ENCODE data around the gene TEK. TPM values are rescaled to one million over a fixed set of nuclear protein-coding genes. Genes with fewer than 3 reads are reported as not detected.

TEK gene
- total RNA-seq, 3 donors from 2014 or later (not counting 1 experiment from before 2014, with no cell fraction given) = not detected

GRCh38 chr9:27209034-27209433, 100.0 kb downstream of the TEK start:
- Mint-ChIP-seq H3K9me3 (peaks cover 0 to 2% of the 10 kb centered on the region in 2 donors), H3K36me3 (no peaks in the 10 kb centered on the region), H3K4me1 (no peaks in the 10 kb centered on the region), H3K27ac (no peak overlapping the region), H3K4me3 (no peak overlapping the region), H3K27me3 (ENCODE audit: low read depth in 2 of 2) (no peaks in the 10 kb centered on the region)
- no peaks in the 10 kb centered on the region for H3K9me3 ChIP-seq (ENCODE audit: control insufficient read depth, insufficient read depth, low read length)
- no peak for ATAC-seq
- TF ChIP-seq, protein P1, sequence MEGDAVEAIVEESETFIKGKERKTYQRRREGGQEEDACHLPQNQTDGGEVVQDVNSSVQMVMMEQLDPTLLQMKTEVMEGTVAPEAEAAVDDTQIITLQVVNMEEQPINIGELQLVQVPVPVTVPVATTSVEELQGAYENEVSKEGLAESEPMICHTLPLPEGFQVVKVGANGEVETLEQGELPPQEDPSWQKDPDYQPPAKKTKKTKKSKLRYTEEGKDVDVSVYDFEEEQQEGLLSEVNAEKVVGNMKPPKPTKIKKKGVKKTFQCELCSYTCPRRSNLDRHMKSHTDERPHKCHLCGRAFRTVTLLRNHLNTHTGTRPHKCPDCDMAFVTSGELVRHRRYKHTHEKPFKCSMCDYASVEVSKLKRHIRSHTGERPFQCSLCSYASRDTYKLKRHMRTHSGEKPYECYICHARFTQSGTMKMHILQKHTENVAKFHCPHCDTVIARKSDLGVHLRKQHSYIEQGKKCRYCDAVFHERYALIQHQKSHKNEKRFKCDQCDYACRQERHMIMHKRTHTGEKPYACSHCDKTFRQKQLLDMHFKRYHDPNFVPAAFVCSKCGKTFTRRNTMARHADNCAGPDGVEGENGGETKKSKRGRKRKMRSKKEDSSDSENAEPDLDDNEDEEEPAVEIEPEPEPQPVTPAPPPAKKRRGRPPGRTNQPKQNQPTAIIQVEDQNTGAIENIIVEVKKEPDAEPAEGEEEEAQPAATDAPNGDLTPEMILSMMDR (IDR thresholded peaks at IDR 0.05) = no peak
- no peak overlapping the region for H3K27ac ChIP-seq (ENCODE audit: low read length)
- WGBS (ENCODE audit: insufficient coverage) = 80% methylated on average over 1 of the region's 3 CpGs
- intact Hi-C loops (cut with micrococcal nuclease) = no loop called here
- H3K27me3 ChIP-seq (ENCODE audit: control insufficient read depth, insufficient read depth, low read length) = no peaks in the 10 kb centered on the region
- no peaks in the 10 kb centered on the region for H3K36me3 ChIP-seq (ENCODE audit: control insufficient read depth, insufficient read depth, low read length)
- H3K4me3 ChIP-seq (ENCODE audit: low read length) = no peak overlapping the region
- no peak for DNase-seq
- no peaks in the 10 kb centered on the region for H3K4me1 ChIP-seq (ENCODE audit: control insufficient read depth, insufficient read depth, low read length)

GRCh38 chr9:27210588-27210987, 101.6 kb downstream of the TEK start:
- H3K4me3 Mint-ChIP-seq = no peak overlapping the region
- no peak overlapping the region for H3K4me3 ChIP-seq (ENCODE audit: low read length)
- ATAC-seq (no peak), DNase-seq (no peak)
- H3K36me3 Mint-ChIP-seq = no peaks in the 10 kb centered on the region
- no peaks in the 10 kb centered on the region for H3K4me1 ChIP-seq (ENCODE audit: control insufficient read depth, insufficient read depth, low read length)
- H3K27me3 ChIP-seq (ENCODE audit: control insufficient read depth, insufficient read depth, low read length) = no peaks in the 10 kb centered on the region
- no peaks in the 10 kb centered on the region for H3K36me3 ChIP-seq (ENCODE audit: control insufficient read depth, insufficient read depth, low read length)
- 88% methylated on average over 6 of the region's 7 CpGs for WGBS (ENCODE audit: insufficient coverage)
- no peak overlapping the region for H3K27ac ChIP-seq (ENCODE audit: low read length)
- H3K9me3 Mint-ChIP-seq = peaks cover 0 to 2% of the 10 kb centered on the region in 2 donors
- intact Hi-C loops (cut with micrococcal nuclease) = no loop called here
- H3K27me3 Mint-ChIP-seq (ENCODE audit: low read depth in 2 of 2) = no peaks in the 10 kb centered on the region
- TF ChIP-seq, protein P1 (IDR thresholded peaks at IDR 0.05) = no peak
- H3K4me1 Mint-ChIP-seq = no peaks in the 10 kb centered on the region
- no peaks in the 10 kb centered on the region for H3K9me3 ChIP-seq (ENCODE audit: control insufficient read depth, insufficient read depth, low read length)
- no peak overlapping the region for H3K27ac Mint-ChIP-seq

DNA sequence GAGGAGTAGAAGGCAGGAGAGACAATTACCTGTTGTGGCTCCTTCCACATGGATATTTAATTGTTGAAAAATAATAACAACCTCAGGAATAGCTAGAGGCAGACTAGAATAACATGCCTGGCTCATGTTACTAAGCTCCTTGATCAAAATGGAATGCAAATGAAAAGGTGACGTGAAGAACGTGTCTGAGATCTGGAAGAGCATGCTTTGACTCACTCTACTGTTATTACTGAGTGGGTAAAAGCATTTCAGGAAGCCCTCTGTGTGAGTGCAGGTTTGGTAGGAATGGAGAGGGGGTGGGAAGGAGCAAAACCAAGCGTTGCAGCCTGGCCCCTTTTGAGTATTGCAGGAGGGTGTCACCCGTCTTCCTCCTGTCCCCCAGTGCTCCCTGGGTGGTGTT, 103.2 kb downstream of the TEK start:
- H3K27ac Mint-ChIP-seq = no peak overlapping the region
- DNase-seq = no peak
- H3K9me3 ChIP-seq (ENCODE audit: control insufficient read depth, insufficient read depth, low read length) = no peaks in the 10 kb centered on the region
- TF ChIP-seq, protein P1 (IDR thresholded peaks at IDR 0.05) = no peak
- ATAC-seq = no peak
- WGBS (ENCODE audit: insufficient coverage) = 50% methylated on average over 3 of the region's 4 CpGs
- no peak overlapping the region for H3K4me3 ChIP-seq (ENCODE audit: low read length)
- H3K9me3 Mint-ChIP-seq = peaks cover 0 to 2% of the 10 kb centered on the region in 2 donors
- H3K4me3 Mint-ChIP-seq = no peak overlapping the region
- no peaks in the 10 kb centered on the region for H3K36me3 Mint-ChIP-seq
- no peaks in the 10 kb centered on the region for H3K27me3 ChIP-seq (ENCODE audit: control insufficient read depth, insufficient read depth, low read length)
- H3K36me3 ChIP-seq (ENCODE audit: control insufficient read depth, insufficient read depth, low read length) = no peaks in the 10 kb centered on the region
- no peak overlapping the region for H3K27ac ChIP-seq (ENCODE audit: low read length)
- intact Hi-C loops (cut with micrococcal nuclease) = no loop called here
- H3K4me1 Mint-ChIP-seq = no peaks in the 10 kb centered on the region
- no peaks in the 10 kb centered on the region for H3K4me1 ChIP-seq (ENCODE audit: control insufficient read depth, insufficient read depth, low read length)
- H3K27me3 Mint-ChIP-seq (ENCODE audit: low read depth in 2 of 2) = no peaks in the 10 kb centered on the region

DNA sequence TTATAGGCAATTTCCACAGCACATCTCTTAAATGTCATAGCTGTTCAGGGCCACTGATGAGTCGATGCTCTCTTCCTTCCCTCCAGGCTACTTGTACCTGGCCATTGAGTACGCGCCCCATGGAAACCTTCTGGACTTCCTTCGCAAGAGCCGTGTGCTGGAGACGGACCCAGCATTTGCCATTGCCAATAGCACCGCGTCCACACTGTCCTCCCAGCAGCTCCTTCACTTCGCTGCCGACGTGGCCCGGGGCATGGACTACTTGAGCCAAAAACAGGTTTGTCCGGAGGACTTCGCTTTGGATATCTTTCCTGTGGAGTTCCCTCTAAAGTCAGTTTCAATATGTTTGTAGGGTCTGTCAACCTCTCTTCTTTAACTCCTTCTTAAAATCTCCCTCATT, 103.6 kb downstream of the TEK start:
- Histone ChIP-seq H3K4me3 (ENCODE audit: low read length) (no peak overlapping the region), H3K36me3 (ENCODE audit: control insufficient read depth, insufficient read depth, low read length) (no peaks in the 10 kb centered on the region), H3K9me3 (ENCODE audit: control insufficient read depth, insufficient read depth, low read length) (no peaks in the 10 kb centered on the region), H3K27ac (ENCODE audit: low read length) (no peak overlapping the region), H3K27me3 (ENCODE audit: control insufficient read depth, insufficient read depth, low read length) (no peaks in the 10 kb centered on the region), H3K4me1 (ENCODE audit: control insufficient read depth, insufficient read depth, low read length) (no peaks in the 10 kb centered on the region)
- H3K4me3 Mint-ChIP-seq = no peak overlapping the region
- peaks cover 0 to 2% of the 10 kb centered on the region in 2 donors for H3K9me3 Mint-ChIP-seq
- no peak for ATAC-seq
- no peak overlapping the region for H3K27ac Mint-ChIP-seq
- 97% methylated on average over 14 of the region's 14 CpGs for WGBS (ENCODE audit: insufficient coverage)
- no peaks in the 10 kb centered on the region for H3K27me3 Mint-ChIP-seq (ENCODE audit: low read depth in 2 of 2)
- TF ChIP-seq, protein P1 (IDR thresholded peaks at IDR 0.05) = no peak
- H3K36me3 Mint-ChIP-seq = no peaks in the 10 kb centered on the region
- intact Hi-C loops (cut with micrococcal nuclease) = no loop called here
- H3K4me1 Mint-ChIP-seq = no peaks in the 10 kb centered on the region
- no peak for DNase-seq

Measured in natural killer cell (primary cell).